ENCODE results near the gene LSAMP. TPM values are rescaled to one million over a fixed set of nuclear protein-coding genes. Genes with fewer than 3 reads are reported as not detected.

Gene LSAMP
- total RNA-seq, 1 experiment from 2014 or later: 0.90 TPM

GRCh38 chr3:116103868-116104530 is 341.3 kb downstream of the LSAMP start:
- no peaks in the 10 kb centered on the region; a peak in 1 of 7 replicates for H3K36me3 Mint-ChIP-seq (ENCODE audit: insufficient read depth in 1 of 3, low read depth in 3 of 3)
- no CpG with 5 or more reads among the region's 4 CpGs for WGBS (ENCODE audit: extremely low coverage, insufficient read length, low lambda C conversion rate)

More at GRCh38 chr3:116103868-116104530, 341.3 kb downstream of the LSAMP start:
- Histone ChIP-seq H2BK15ac (ENCODE audit: low read depth, low read length) (no peak overlapping the region), H3K9me3 (ENCODE audit: control insufficient read depth, low read depth, low read length) (no peaks in the 10 kb centered on the region), H3K27me3 (ENCODE audit: insufficient read depth, low read length) (no peaks in the 10 kb centered on the region), H3K18ac (ENCODE audit: insufficient read length, low read depth, low read length) (no peak overlapping the region), H3K14ac (ENCODE audit: insufficient read depth, low read length) (no peak overlapping the region), H4K91ac (ENCODE audit: insufficient read length, low read depth, low read length) (no peak overlapping the region), H3K79me1 (ENCODE audit: insufficient read depth, low read depth, low read length, poor library complexity, severe bottlenecking) (no peaks in the 10 kb centered on the region), H4K5ac (ENCODE audit: insufficient read length, low read depth, low read length) (no peak overlapping the region), H4K20me1 (ENCODE audit: control insufficient read depth, insufficient read depth, insufficient read length) (no peaks in the 10 kb centered on the region), H3K27ac (ENCODE audit: insufficient read length, low read depth, low read length) (no peak overlapping the region), H3K4ac (ENCODE audit: low read depth, low read length) (no peak overlapping the region), H3K9ac (ENCODE audit: extremely low read depth, insufficient read length, low read length) (no peak overlapping the region), H2BK120ac (ENCODE audit: low read depth, low read length, poor library complexity, severe bottlenecking) (no peak overlapping the region), H2BK20ac (ENCODE audit: low read depth, low read length, poor library complexity, severe bottlenecking) (no peak overlapping the region), H3K4me1 (ENCODE audit: insufficient read depth, low read length) (no peaks in the 10 kb centered on the region; the same call in 1 of the 2 replicates), H2AK5ac (ENCODE audit: insufficient read length, low read length) (no peak overlapping the region), H3K23me2 (ENCODE audit: insufficient read length, low read depth, low read length, poor library complexity, severe bottlenecking) (no peaks in the 10 kb centered on the region), H4K8ac (replicated peaks; ENCODE audit: insufficient read length, low read depth, low read length) (no peak overlapping the region), H3K4me2 (ENCODE audit: insufficient read depth, insufficient read length, low read length) (no peak overlapping the region), H2AFZ (ENCODE audit: low read length) (no peak overlapping the region), H3K56ac (ENCODE audit: insufficient read length, low read depth, low read length) (no peak overlapping the region), H3K79me2 (ENCODE audit: insufficient read depth, low read length) (no peaks in the 10 kb centered on the region), H3K23ac (ENCODE audit: insufficient read length, low read depth, low read length) (no peak overlapping the region), H2BK5ac (ENCODE audit: insufficient read length, low read length) (no peak overlapping the region), H2BK12ac (ENCODE audit: insufficient read length, low read depth, low read length) (no peak overlapping the region), H3T11ph (ENCODE audit: low read length) (no peak overlapping the region)
- H3K27ac Mint-ChIP-seq: no peak overlapping the region
- H3K4me3 Mint-ChIP-seq: no peak overlapping the region
- TF ChIP-seq CTCF (conservative IDR thresholded peaks at IDR 0.05): no peak
- no peaks in the 10 kb centered on the region for H3K27me3 Mint-ChIP-seq (ENCODE audit: low read depth)
- DNase-seq: no peak
- H3K9me3 Mint-ChIP-seq: no peaks in the 10 kb centered on the region
- peaks cover 5 to 9% of the 10 kb centered on the region in 2 experiments for H3K4me1 Mint-ChIP-seq
